Activated CD8-positive, alpha-beta memory T cell treated with anti-CD3 and anti-CD28 coated beads, Interleukin-2, amount 50 U/mL, for 48 hours (primary cell): ENCODE results near the gene PTOV1.

Experiments used
- DNase-seq: peaks from one replicate; pipeline ENCODE4 v3.0.0-alpha.2; 2020

The PTOV1 gene

DNA sequence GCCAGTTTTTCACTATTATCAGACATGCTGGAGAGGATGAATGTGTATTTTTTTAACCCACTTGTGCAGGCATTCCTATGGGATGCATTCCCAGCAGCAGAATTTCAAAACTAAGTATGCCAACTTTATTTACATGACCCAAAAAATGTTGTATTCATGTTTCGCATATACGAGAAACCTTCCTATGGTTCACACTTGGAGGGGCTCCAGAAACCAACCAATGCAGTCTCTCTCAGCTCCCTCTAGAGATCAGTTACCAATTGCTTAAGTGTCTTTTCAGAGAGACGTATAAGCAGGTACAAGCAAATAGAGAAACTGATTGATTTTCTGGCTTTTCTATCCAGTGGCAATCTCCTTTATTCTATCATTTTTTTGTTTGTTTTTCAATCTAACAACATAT is 5.5 kb upstream of the PTOV1 start:
- no peak for DNase-seq

DNA sequence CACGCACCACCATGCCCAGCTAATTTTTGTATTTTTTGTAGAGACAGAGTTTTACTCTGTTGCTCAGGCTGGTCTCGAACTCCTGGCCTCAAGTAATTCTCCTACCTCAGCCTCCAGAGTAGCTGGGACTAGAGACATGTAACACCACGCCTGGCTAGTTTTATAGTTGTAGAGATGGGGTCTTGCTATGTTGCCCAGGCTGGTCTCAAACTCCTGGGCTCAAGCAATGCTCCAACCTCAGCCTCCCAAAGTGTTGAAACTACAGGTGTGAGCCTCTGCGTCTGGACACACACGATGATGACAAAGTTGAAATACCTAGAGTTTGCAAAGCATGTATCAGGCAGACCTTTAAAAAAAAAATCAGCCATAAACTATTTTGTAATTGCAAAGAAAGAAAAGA is 4.6 kb upstream of the PTOV1 start:
- DNase-seq, result no peak

DNA sequence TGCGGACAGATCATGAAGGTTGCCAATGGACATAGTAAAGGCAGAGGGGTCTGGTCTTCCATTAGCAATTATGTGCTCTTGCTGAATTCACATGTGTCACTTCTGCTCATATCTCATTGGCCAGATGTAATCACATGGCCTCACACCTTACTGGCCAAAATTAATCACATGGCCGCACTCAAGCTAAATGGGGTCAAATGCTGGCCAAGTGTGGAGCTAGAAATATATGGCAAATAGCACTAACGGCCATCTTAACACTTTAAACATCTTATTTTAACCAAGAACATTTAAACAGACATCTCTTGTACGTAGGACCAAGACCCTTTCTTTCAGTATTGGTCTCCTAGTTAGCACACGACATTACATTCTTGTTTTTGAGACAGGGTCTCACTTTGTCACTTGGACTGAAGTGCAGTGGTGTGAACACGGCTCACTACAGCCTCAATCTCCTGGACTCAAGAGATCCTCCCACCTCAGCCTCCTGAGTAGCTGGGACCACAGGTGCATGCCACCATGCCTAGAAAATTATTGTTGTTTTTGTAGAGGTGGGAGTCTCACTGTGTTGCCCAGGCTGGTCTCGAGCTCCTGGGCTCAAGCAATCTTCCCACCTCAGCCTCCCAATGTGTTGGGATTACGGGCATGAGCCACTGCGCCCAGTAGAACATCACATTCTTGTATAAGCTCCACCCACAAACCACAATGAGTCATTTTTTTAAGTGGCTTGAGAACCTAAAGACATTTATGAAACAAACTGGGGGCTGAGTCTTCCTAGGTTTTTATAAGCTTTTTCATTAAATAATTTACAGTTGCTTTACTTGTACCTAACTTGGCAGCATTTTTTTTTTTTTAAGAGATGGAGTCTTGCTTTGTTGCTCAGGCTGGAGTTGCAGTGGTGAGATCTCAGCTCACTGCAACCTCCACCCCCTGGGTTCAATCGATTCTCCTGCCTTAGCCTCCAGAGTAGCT is 2.9 kb upstream of the PTOV1 start:
- no peak for DNase-seq

DNA sequence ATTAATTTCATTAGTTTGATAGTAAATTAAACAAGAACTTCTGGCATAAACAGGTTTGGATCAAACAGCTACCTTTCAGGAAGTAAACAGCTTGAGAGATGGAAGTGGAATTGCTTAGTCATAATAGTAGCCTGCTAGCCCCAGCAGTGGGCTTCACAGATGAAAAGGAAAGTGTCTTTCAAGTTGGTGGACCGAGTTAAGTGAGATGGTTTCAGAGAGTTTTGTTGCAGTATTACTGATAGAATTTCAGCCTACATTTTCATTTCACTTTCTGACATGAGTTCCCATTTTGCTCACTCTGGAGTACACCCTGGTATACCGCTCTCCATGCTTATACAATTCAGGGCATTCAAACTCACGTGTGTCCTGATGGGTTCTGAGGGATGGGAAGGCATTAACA is 2.0 kb upstream of the PTOV1 start:
- DNase-seq, result no peak

DNA sequence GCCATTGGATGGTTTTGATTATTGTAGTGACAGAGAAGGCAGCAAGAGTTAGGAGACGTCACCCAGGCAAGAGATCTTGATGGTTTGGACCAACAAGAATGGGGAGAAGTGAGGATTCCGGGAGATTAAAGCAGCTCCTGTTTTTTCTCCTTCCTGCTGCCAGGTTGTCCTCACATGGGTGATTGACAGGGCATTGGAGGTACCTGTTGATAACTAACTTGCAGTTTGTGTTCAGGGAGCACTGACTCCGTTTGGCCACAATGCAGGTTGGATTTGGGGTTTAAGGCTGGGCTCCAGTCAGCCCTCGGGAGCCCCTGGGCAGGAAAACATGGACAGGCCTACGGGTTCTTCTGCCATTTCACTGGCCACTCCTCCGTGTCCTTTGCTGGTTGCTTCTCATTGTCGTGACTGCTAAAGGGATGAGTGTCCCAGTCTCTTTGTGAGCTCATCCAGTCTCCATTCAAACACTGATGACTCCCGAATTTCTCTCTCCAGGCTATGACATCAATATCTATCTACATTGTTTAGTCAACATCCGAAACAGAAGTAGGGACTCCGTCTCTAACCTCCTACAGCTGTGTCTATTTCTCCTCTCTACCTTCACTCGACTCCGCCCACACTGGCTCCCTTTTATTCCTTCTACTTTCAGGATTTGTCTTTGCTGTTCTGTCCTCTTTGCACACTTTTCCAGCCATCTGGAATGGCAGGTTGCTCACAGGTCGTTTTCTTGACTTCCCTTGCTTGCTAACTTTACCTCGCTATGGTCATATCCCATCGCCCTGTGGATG is 1.3 kb upstream of the PTOV1 start:
- no peak for DNase-seq

DNA sequence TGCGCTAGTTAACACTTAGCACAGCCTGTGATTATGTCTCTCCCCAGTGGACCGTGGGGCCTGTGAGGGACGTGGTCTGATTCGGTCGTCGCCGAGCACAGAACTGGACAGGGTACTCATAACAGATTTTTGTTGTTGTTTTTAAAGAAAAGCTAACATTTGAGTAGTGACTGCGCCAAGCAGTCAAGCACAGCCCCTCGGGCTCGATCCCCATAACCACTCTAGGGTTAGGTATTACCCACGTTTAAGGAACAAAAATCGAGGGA is 805 bp upstream of the PTOV1 start:
- DNase-seq, result no peak

DNA sequence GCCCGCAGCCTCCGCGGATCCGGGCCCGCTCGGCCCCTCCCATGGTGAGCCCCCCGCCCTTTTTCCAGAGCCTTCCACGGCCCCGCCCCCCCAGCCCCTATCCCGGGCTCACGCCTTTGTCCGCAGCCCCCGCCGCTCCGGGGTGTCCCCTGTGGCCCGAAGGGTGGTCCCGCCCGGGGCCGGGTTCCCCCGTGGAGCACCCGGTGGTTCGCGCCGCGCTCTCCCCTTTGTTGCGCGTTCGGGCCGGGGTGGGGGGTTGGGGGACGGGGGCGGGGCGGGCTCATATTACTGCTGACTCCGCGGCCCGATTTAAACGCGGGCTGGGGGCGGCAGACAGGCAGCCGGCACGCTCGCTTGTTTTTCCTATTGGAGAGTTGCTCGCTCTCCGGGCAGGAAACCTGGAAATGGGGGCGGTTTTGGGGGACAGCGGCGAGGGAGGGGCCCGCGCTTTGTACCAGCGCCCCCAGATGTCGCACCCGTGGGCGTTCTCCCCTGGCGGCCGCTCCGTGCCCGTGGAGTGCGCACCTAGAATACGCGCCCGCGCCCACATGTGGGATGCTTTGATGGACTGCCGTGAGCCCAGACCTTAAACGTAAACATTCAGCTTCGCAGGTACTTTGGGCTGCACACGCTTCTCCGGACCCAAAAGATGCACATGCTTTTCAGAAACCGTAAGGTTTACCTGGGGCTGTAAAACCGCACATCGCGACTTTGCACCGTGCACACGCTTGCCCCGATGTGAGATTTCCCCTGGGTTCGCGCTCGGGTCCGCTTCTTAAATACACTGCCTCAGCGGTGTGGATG is 699 bp downstream of the PTOV1 start:
- peak; percentile 65 for DNase-seq

DNA sequence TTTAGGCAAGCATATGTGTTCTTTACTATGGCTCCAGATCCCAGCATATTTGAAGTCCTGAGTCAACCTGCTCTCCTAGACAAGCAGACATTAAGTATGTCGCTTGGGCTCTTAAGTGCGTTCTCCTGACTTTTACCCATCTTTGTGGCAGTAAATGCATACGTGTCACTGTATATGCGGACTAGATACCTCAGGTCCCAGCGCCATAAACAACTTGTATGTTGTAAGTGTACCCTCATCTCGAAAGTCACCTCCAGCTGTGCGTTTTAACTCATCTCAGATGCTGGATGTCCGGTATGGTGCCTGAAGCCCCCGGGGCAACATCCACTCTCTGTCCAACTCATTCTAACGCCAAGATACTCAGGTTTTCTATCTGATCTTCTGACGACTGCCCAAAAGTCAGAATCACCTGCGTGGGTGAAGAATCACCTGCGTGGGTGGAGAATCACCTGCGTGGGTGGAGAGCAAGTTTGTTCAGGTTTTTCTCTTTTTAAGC is 1.7 kb downstream of the PTOV1 start:
- no peak for DNase-seq

DNA sequence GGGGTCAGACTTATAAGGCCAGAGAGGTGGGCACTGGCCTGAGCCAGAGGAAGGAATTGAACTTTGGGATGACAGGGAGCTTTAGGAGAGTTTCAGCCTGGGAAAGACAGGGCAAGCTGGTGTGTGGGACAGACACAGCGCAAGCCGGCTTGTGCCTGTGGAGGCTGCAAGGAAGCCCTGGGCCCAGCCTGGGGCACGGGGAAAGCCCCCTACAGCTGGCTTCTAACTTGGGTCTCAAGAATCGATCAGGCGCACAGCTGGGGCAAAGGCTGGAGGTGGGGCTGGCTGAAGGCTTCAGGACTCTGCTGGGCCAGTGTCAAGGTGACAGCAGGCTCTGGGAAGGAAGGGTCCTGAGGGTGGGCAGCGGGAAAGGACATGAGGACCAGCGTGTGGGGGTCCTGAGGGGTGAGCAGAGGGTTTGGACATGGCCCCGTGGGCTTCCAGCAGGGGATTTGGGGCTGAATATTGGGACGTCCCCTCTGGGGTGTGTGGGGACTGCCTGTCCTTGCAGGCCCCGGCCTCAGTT is 3.0 kb downstream of the PTOV1 start:
- DNase-seq, result no peak

DNA sequence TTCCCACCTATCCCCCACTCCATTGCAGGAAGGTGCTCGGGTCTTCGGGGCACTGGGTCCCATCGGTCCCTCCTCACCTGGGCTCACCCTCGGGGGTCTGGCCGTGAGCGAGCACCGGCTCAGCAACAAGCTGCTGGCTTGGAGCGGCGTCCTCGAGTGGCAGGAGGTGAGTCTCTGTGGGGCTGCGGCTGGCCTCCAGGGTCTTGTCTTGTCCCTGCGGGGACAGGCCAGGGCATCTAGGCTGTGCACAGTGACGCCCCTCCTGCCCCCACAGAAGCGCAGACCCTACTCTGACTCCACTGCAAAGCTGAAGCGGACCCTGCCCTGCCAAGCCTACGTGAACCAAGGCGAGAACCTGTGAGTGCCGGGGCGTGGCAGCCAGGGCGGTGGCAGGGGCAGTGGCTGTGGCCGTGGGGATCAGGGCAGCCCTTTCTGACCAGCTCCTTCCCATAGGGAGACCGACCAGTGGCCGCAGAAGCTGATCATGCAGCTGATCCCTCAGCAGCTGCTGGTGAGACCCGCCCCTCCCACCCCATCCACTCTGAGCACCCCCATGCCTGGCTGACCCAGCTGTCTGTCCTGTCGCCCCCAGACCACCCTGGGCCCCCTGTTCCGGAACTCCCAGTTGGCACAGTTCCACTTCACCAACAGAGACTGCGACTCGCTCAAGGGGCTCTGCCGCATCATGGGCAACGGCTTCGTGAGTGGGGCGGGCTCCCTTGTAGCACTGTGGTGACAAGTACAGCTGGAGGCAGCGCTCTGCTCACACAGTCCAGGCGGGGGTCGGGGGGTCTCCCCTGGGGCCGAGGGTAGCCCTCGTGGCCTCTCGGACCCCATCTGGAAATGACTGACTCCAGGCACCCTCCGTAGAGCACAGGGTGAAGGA is 3.7 kb downstream of the PTOV1 start:
- DNase-seq, result peak; percentile 54

DNA sequence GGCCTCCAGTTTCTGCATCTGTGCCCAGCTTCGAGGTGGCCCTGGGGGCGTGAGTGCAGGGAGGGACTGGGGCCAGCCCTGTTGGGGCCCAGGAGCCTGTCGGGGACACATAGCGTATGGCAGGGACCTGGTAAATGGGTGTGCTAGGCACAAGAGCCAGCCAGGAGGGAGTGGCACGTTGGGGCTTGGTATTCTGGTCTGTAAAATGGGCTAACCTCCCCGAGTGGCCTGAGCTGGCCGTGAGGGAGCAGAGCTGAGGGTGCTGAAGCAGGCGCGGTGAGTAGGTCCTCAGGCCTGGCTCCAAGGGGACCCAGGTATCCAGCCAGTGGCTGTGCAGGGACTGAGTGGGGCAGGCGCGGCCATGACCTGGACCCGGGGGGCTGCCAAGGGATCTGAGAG is 4.3 kb downstream of the PTOV1 start:
- DNase-seq, result no peak

DNA sequence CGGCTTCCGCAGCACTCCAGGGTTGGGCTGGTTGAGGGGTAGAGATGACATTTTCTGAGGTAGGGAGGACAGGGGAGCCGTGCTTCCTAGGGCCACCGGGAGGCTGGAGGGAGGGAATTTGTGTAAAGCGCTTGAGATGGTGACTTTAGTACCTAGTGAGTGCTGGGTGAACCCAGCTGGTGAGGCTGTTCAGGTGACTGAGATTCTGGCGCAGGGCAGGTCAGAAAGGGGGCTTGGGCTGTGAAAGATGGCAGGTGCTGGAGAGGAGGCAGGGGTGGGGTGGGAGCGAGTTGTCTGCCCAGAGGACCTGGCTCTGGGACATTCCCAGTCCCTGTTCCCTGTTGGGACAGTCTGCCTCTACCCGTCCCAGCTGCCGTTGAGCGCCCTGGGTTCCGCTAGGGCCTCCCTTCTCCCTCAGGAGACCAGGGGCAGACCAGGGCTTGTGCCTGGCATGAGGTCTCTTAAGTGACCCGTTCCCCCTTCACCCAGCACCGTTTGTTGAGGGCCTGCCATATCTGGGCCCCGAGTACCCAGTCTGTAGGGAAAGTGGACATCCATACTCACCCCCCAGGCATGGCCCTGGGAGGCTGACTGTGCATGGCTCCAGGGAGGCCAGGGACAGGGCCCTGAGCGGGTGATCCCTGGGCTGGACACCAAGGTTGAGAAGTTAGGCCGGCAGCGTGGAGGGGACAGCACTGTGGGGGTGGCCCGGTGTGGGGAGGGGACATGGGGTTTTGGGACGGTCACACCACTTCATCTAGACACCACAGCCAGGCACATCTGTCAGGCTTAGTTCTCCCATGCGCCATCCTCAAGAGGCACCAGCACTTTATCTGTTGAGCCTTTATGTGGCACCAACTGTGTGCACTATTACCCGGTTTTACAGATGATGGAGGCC is 5.0 kb downstream of the PTOV1 start:
- DNase-seq, result no peak

DNA sequence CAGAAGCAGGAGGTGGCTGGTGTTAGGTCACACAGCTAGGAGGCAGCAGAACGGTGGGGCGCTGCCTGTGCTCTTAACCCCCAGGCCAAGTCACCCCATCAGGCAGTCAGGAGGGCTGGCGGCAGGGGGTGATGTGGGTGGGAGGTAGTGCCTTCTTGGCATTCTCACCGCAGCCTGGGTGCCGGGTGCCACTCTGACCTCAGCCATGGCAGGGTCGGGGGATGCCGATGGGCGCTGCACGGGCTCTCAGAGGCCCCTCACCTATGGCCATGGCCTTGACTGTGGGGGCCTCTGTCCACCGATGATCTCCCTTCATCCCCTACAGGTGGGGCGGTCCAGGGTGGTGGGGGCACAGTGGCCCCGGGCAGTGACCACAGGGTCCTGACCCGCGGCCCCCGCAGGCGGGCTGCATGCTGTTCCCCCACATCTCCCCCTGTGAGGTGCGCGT is 5.6 kb downstream of the PTOV1 start:
- no peak for DNase-seq

DNA sequence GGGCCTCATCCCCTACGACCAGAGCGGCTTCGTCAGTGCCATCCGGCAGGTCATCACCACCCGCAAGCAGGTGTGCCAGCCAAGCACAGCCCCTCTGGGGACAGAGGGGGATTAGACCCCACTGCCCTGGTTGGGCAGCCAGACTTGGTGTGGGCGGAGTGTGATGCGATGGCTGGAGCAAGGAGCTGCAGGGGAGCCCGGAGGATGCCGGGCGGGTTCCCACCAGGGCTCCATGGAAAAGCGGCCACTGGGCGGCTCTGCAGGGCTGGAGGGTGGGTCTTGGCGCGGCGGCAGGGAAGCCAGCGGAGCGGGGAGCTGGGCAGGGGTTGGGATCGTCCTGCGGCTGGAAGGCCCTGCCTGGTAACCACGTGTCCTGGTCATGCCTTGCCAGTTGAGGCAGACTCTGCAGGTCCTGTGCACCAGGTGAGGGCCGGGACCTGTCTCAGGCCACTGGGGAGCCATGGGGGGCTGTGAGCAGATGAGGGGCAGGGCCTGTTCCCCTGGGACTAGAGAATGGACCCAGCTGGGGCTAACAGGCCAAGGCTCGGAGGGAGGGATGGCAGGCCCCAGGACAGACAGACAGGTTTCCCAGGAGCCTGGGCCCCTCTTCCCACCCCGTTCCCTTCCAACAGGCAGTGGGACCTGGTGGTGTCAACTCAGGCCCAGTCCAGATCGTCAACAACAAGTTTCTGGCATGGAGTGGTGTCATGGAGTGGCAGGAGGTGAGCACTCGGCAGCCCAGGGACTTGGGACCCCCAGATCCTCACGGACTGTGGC is 6.3 kb downstream of the PTOV1 start:
- no peak for DNase-seq

DNA sequence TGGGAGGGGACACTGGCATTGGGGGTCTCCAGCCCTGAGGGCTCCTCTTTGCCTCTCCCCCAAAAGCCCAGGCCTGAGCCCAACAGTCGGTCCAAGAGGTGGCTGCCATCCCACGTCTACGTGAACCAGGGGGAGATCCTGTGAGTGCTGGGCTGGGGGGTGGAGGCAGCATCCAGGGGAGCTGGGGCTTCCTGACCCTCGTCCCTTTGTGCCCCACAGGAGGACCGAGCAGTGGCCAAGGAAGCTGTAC is 6.8 kb downstream of the PTOV1 start:
- no peak for DNase-seq

DNA sequence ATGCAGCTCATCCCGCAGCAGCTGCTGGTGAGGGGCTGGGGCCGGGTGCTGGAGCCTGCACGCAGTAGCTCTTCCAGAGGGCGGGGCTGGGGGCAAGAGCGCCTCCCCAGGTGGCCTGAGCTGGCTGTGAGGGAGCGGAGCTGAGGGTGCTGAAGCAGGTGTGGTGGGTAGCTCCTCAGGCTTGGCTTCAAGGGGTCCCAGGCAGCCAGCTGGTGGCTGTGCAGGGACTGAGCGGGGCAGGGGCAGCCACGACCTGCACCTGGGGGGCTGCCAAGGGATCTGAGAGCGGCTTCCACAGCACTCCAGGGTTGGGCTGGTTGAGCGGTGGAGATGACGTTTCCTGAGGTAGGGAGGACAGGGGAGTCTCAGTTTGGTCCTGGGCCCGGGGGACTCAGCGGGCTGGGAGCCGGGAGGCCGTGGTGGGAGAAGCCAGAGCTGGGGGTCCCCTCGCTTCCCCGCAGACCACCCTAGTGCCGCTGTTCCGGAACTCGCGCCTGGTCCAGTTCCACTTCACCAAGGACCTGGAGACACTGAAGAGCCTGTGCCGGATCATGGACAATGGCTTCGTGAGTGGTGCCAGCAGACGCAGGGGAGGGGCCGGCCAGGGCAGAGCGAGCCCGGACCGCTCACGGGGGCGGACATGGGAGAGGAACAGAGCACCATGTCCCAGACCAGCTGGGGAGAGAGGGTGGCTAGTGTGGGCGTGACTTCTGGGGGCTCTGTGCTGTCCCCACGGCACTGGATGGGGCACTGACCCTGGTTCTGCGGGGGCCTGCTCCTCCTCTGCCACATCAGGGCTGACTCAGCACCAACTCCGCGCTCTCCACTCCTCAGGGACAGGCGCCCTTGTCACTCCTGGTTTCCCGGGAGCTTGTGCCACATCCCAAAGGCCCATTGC is 7.4 kb downstream of the PTOV1 start:
- DNase-seq, result no peak

DNA sequence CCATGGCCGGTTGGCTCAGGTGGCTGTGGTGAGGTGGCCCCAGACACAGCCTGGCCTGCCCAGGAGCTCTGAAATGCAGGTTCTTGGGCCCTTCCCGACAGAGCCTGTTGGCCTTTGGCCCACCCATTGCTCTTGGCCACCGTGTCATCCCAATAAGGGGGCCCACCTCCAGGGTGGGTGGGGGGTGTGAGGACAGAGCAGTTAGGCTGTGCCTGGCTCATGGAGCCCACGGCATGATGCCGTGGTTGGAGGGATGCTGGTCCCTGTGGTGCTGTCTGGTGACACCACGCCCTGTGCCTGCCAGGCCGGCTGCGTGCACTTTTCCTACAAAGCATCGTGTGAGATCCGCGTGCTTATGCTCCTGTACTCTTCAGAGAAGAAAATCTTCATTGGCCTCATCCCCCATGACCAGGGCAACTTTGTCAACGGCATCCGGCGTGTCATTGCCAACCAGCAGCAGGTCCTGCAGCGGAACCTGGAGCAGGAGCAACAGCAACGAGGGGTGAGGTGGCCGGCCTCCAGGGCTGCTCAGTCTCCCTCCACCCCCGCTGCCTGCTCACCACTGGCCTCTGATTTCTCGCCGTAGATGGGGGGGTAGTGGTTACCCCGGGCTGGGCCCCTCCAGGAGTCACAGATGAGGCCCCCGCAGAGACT is 8.8 kb downstream of the PTOV1 start:
- no peak for DNase-seq

DNA sequence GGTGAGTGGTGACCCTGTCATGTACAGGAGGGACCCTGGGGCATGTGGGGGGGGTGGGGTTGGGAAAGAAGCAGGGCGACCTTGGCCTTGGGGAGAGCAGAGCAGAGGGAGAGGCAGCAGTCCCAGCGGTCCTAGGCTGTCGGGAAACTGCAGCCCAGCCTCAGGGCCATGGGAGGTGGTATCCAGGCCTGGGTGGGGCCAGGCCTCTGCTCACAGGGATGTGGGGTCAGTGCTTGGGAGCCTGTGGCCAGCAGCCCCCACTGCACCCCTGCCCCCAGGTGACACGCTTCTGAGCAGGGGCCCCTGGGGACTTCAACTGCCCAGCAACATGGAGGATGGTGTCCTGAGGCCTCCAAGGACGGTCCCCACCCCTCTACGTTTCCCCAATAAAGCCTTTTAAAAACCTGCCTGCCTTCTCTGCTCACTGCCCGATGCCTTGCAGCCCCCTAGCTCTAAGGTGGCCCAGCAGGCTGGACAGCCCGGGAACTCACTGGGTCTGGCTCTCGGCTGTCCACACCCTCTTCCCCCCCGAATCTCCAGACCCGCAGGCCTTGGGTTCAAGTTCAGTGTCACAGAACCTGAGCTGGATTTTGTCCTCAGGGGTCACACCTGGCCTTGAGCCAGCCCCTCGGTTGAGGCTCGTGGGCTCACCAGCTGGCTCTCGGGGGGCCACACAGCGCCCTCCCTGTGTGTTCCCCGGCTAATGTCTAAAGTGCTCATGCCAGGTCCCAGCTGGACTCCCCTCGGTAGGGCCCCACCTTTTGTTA is 9.6 kb downstream of the PTOV1 start:
- DNase-seq, result no peak
